ENCODE results near the gene NUP98. TPM values are rescaled to one million over a fixed set of nuclear protein-coding genes. Genes with fewer than 3 reads are reported as not detected.

Gene NUP98
- total RNA-seq, 2 experiments from 2014 or later = 161 to 186 TPM

- H3K27me3 Mint-ChIP-seq = no peaks in the 10 kb centered on the region
- Histone ChIP-seq H3K4me3 (ENCODE audit: low read length) (no peak overlapping the region), H3K27ac (ENCODE audit: low read depth in 1 of 2, low read length in 2 of 2) (no peak overlapping the region), H3K9me3 (ENCODE audit: control insufficient read depth in 1 of 2, insufficient read depth in 1 of 2, low read length in 2 of 2) (no peaks in the 10 kb centered on the region), H3K4me1 (ENCODE audit: insufficient read depth, low read length) (no peaks in the 10 kb centered on the region), H3K36me3 (ENCODE audit: insufficient read depth, low read length) (peaks cover 85% of the 10 kb centered on the region), H3K27me3 (ENCODE audit: control insufficient read depth in 1 of 2, insufficient read depth in 2 of 2, low read length in 2 of 2) (no peaks in the 10 kb centered on the region)
- intact Hi-C loops (cut with DNase I, micrococcal nuclease) = loop anchor here in 1 of 2 experiments (10.0 kb wide), 2 partner anchors 56 to 336 kb away; partner anchors contain the start of gene NUP98
- POLR2A ChIA-PET = interaction anchor here (0.6 kb wide), 1 partner anchor 9 kb away, joined by 4 read pairs; no protein-coding TSS in a partner anchor
- no peaks in the 10 kb centered on the region for H3K4me1 Mint-ChIP-seq (ENCODE audit: low read depth)
- no peak overlapping the region for H3K27ac Mint-ChIP-seq
- DNase-seq = no peak
- no peak for ATAC-seq (ENCODE audit: poor library complexity)
- H3K9me3 Mint-ChIP-seq = no peaks in the 10 kb centered on the region
- TF ChIP-seq CTCF (IDR thresholded peaks at IDR 0.05) = no peak
- peaks cover 91% of the 10 kb centered on the region for H3K36me3 Mint-ChIP-seq (ENCODE audit: low read depth)
- CTCF ChIA-PET = interaction anchor here (1.4 kb wide), 1 partner anchor 70 kb away, joined by 5 read pairs; the partner anchor contains the start of gene PGAP2
- H3K4me3 Mint-ChIP-seq = no peak overlapping the region
These were observed 58.6 kb downstream of the NUP98 start for GRCh38 chr11:3738723-3739122.

- Mint-ChIP-seq H3K27me3 (no peaks in the 10 kb centered on the region), H3K36me3 (ENCODE audit: low read depth) (peaks cover 91% of the 10 kb centered on the region), H3K4me1 (ENCODE audit: low read depth) (peaks cover under 1% of the 10 kb centered on the region), H3K27ac (no peak overlapping the region), H3K9me3 (no peaks in the 10 kb centered on the region), H3K4me3 (no peak overlapping the region)
- ATAC-seq (ENCODE audit: poor library complexity) (no peak), DNase-seq (no peak)
- intact Hi-C loops (cut with DNase I, micrococcal nuclease) = loop anchor here in 1 of 2 experiments (10.0 kb wide), 2 partner anchors 57 to 337 kb away; partner anchors contain the start of gene NUP98
- H3K4me3 ChIP-seq (ENCODE audit: low read length) = no peak overlapping the region
- POLR2A ChIA-PET = interaction anchor here (0.6 kb wide), 1 partner anchor 9 kb away, joined by 4 read pairs; no protein-coding TSS in a partner anchor
- H3K27me3 ChIP-seq (ENCODE audit: control insufficient read depth in 1 of 2, insufficient read depth in 2 of 2, low read length in 2 of 2) = no peaks in the 10 kb centered on the region
- no peaks in the 10 kb centered on the region for H3K9me3 ChIP-seq (ENCODE audit: control insufficient read depth in 1 of 2, insufficient read depth in 1 of 2, low read length in 2 of 2)
- CTCF ChIA-PET = no interaction called here
- H3K27ac ChIP-seq (ENCODE audit: low read depth in 1 of 2, low read length in 2 of 2) = no peak overlapping the region
- H3K36me3 ChIP-seq (ENCODE audit: insufficient read depth, low read length) = peaks cover 86% of the 10 kb centered on the region
- TF ChIP-seq CTCF (IDR thresholded peaks at IDR 0.05) = no peak
- H3K4me1 ChIP-seq (ENCODE audit: insufficient read depth, low read length) = no peaks in the 10 kb centered on the region
These were observed 59.1 kb downstream of the NUP98 start for GRCh38 chr11:3738241-3738640.

GRCh38 chr11:3737386-3737933 is 59.9 kb downstream of the NUP98 start:
- H3K4me3 Mint-ChIP-seq = no peak overlapping the region
- H3K4me1 Mint-ChIP-seq (ENCODE audit: low read depth) = peaks cover 8% of the 10 kb centered on the region
- CTCF ChIA-PET = interaction anchor here (0.8 kb wide), 1 partner anchor 30 kb away, joined by 3 read pairs; no protein-coding TSS in a partner anchor
- no peak overlapping the region for H3K4me3 ChIP-seq (ENCODE audit: low read length)
- no peaks in the 10 kb centered on the region for H3K4me1 ChIP-seq (ENCODE audit: insufficient read depth, low read length)
- no peaks in the 10 kb centered on the region for H3K27me3 Mint-ChIP-seq
- POLR2A ChIA-PET = no interaction called here
- peaks cover 93% of the 10 kb centered on the region for H3K36me3 Mint-ChIP-seq (ENCODE audit: low read depth)
- no peak overlapping the region for H3K27ac ChIP-seq (ENCODE audit: low read depth in 1 of 2, low read length in 2 of 2)
- no peak for TF ChIP-seq CTCF (IDR thresholded peaks at IDR 0.05)
- peaks cover 86% of the 10 kb centered on the region for H3K36me3 ChIP-seq (ENCODE audit: insufficient read depth, low read length)
- no peaks in the 10 kb centered on the region for H3K9me3 ChIP-seq (ENCODE audit: control insufficient read depth in 1 of 2, insufficient read depth in 1 of 2, low read length in 2 of 2)
- H3K27ac Mint-ChIP-seq = no peak overlapping the region
- intact Hi-C loops (cut with DNase I, micrococcal nuclease) = loop anchor here in 1 of 2 experiments (10.0 kb wide), 2 partner anchors 57 to 337 kb away; partner anchors contain the start of gene NUP98
- H3K27me3 ChIP-seq (ENCODE audit: control insufficient read depth in 1 of 2, insufficient read depth in 2 of 2, low read length in 2 of 2) = no peaks in the 10 kb centered on the region
- no peaks in the 10 kb centered on the region for H3K9me3 Mint-ChIP-seq
- ATAC-seq (ENCODE audit: poor library complexity) = no peak
- DNase-seq = no peak

Data from CD4-positive, alpha-beta T cell (primary cell).